Epithelial cell of esophagus (primary cell): ENCODE data around the gene FAM47B.
A peak's percentile ranks its signal among the peaks of the same experiment; 100 is the strongest.

ENCODE experiments used
- DNase-seq: peaks from one replicate; pipeline ENCODE4 v3.0.0; 2010; ENCODE audit warnings: low read depth
- H3K4me3 ChIP-seq: 2 replicates; pipeline ENCODE4 v1.5.1; 2011; ENCODE audit warnings: mild to moderate bottlenecking, low read length, control low read depth
- CTCF ChIP-seq: IDR thresholded peaks from 2 replicates; pipeline ENCODE4 v1.5.1; 2011; ENCODE audit warnings: low read depth, mild to moderate bottlenecking, low read length, control low read depth, inconsistent platforms; ENCODE audit not compliant: insufficient read depth; ENCODE audit errors: missing control alignments

Gene FAM47B

DNA sequence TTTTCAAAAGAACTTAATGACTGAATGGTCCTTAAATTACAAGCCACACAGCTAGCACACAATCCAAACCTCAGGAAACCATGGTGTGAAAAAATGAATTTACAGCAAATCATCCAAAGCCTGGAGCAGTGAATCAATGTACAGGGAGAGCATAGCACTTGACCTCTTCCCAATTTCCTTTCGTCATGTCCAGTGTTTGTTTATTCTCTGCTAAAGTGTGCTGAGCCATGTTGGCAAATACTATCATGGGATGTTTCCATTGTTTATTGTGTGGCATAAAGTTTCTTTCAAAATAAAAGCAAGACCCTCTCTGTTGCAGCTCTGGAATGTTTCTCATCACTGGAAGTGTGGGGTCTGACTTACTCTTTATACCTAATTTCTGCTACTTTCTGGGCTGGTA, 25.4 kb upstream of the FAM47B start:
- no peak for TF ChIP-seq CTCF
- no peak overlapping the region for H3K4me3 ChIP-seq
- no peak for DNase-seq

DNA sequence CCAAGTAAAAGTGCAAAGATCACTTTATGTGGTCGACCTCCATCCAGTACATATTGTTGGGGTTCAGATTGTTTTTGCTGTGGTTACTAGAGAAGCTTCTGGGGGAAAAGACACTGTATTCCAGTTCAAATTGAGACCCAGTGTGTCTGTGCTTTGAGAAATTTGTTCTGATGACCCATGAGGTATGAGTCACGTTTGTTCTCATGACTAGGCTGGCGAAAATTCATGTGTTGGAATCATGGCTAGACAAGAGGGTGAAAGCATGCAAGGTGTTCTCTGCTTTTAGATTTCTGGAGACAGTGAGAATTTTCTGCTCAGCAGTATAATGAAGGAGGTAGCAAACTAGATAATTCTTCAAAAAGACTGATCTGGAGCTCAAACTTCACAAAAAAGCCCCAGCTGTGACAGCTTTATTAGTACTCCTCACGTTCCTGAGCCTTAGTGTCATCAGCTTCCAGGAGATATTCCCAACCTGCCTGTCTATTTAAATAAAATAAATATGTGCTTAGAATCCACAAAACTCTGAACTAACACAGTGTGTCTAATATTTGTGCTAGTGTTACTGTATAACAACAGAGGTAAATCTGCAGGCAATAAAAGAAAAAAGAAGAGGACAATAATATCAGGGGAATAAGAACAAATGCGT, 24.4 kb upstream of the FAM47B start:
- no peak overlapping the region for H3K4me3 ChIP-seq
- peak; percentile 74 for DNase-seq
- TF ChIP-seq CTCF, result no peak

DNA sequence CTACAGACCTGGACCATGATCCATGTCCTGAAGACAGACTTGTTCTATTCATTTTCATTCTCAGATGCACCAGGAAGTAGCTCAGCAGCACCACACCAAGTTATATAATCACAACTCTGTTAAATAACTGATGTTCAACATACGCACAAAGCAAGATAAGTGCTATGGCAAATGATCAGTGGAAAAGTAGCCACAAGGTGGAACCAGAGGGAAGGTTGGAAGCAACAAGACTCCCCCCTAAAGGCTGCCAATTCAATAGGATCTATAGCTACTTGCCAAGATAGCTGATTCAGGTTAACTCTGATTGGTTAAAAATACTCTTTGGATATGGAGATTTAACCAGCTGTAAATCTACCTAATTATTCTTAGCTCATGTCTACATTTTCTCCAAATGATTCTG, 23.7 kb upstream of the FAM47B start:
- peak; percentile 44 for DNase-seq
- no peak overlapping the region for H3K4me3 ChIP-seq
- peak; percentile 40 for TF ChIP-seq CTCF

- peak; percentile 61 for DNase-seq
- H3K4me3 ChIP-seq, result no peak overlapping the region
- no peak for TF ChIP-seq CTCF
Observed at GRCh38 chrX:34927866-34928265, 14.7 kb upstream of the FAM47B start.

GRCh38 chrX:34943235-34943634, 639 bp downstream of the FAM47B start:
- no peak overlapping the region for H3K4me3 ChIP-seq
- no peak for TF ChIP-seq CTCF

DNA sequence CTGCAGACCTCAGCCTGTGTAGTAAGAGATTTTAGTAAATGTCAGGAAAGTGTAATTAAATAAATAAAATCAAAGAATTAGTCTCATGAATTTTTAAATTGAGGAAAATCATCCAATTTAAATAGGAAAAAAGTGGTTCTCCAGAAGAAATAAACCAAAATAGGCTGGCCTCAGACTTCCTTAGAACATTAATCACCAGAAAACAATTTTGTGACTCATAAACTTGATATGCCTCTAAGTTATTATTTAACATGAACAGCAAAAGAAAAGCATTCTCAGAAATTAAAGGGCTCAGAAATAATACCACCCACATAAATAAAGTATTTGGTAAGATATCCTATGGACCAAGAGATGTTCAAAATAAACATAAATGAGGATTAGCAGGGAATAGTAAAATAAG, 14.3 kb downstream of the FAM47B start:
- DNase-seq, result peak; percentile 27
- no peak for TF ChIP-seq CTCF
- no peak overlapping the region for H3K4me3 ChIP-seq

More at GRCh38 chrX:34943235-34943634, 639 bp downstream of the FAM47B start:
- DNase-seq, result no peak

GRCh38 chrX:34961662-34962061, 19.1 kb downstream of the FAM47B start:
- DNase-seq, result no peak

More at GRCh38 chrX:34961662-34962061, 19.1 kb downstream of the FAM47B start:
- no peak overlapping the region for H3K4me3 ChIP-seq
- TF ChIP-seq CTCF, result no peak
